Endothelial cell of umbilical vein (primary cell): ENCODE measurements around the gene BZW2. TPM values are rescaled to one million over a fixed set of nuclear protein-coding genes. Genes with fewer than 3 reads are reported as not detected.

ENCODE experiments used
- BruUV-seq: library from RNA; stranded (reverse); fragments of 400-500 nt; replicated peaks from 2 replicates; lab custom pipeline; 2021; lab: Mats Ljungman, UMichigan
- CTCF ChIA-PET: fragments of 300-600, 350-600 bp; sonication (Branson Sonifier 250); formaldehyde crosslinking; loops from one replicate; lab custom pipeline; 2021; ENCODE audit warnings: antibody characterized with exemption, inconsistent platforms; lab: Charles Lee
- POLR2A ChIA-PET: fragments of 300-600, 350-600 bp; sonication (Branson Sonifier 250); formaldehyde crosslinking; loops from one replicate; lab custom pipeline; 2021; ENCODE audit warnings: antibody characterized with exemption, inconsistent platforms; lab: Charles Lee
- DNase-seq: peaks from one replicate; pipeline ENCODE4 v3.0.0-alpha.2; 2011; ENCODE audit warnings: low read depth, low spot score
- FAIRE-seq: peaks from 2 replicates; lab custom pipeline; 2011; peaks lifted over from hg19 to GRCh38; lab: Jason Lieb, UNC
- H2AFZ ChIP-seq: 2 replicates; pipeline ENCODE4 v1.6.0; 2012; ENCODE audit warnings: low read depth, low read length, control low read depth, inconsistent platforms
- H3K27ac ChIP-seq: 2 replicates; pipeline ENCODE4 v1.5.1; 2011; ENCODE audit warnings: low read depth, mild to moderate bottlenecking, control low read depth, low read length, moderate library complexity; ENCODE audit not compliant: insufficient read depth
- H3K27me3 ChIP-seq, 2 experiments: 2 replicates each; pipeline versions ENCODE4 v1.6.0 to v1.6.1; 2011; ENCODE audit warnings: low read length in 2 of 2, mixed read lengths in 1 of 2; ENCODE audit not compliant: control insufficient read depth in 2 of 2, insufficient read depth in 2 of 2
- H3K36me3 ChIP-seq, 2 experiments: 2 replicates in 1 of 2; 3 replicates in 1 of 2; pipeline ENCODE4 v1.5.1; 2011; ENCODE audit warnings: low read length in 2 of 2, mild to moderate bottlenecking in 1 of 2, moderate library complexity in 1 of 2; ENCODE audit not compliant: control insufficient read depth in 2 of 2, insufficient read depth in 2 of 2; ENCODE audit errors: extremely low read depth in 1 of 2
- H3K4me1 ChIP-seq: 3 replicates; pipeline ENCODE4 v1.5.1; 2011; ENCODE audit warnings: mild to moderate bottlenecking, low read length; ENCODE audit not compliant: control insufficient read depth, insufficient read depth; ENCODE audit errors: extremely low read depth
- H3K4me2 ChIP-seq: 2 replicates; pipeline ENCODE4 v1.6.1; 2011; ENCODE audit warnings: low read length, control low read depth, mixed read lengths; ENCODE audit not compliant: insufficient read depth
- H3K4me3 ChIP-seq, 3 experiments: fragments of 200-600 bp in 1 of 3; sonication (generic), shearing (Covaris generic) in 1 of 3; replicated peaks in 1 of 3; 2 replicates each; pipeline ENCODE4 v1.5.1; 2011 to 2016; ENCODE audit warnings: control low read depth in 3 of 3, low read length in 3 of 3, mild to moderate bottlenecking in 2 of 3, inconsistent platforms in 1 of 3, low read depth in 1 of 3, moderate library complexity in 1 of 3; ENCODE audit not compliant: insufficient read depth in 1 of 3
- H3K79me2 ChIP-seq: 2 replicates; pipeline ENCODE4 v1.6.0; 2012; ENCODE audit warnings: low read length, inconsistent platforms; ENCODE audit not compliant: control insufficient read depth, insufficient read depth
- H3K9ac ChIP-seq: replicated peaks from 2 replicates; pipeline ENCODE3; 2011; ENCODE audit warnings: low read length, control low read depth; ENCODE audit not compliant: insufficient read depth; ENCODE audit errors: extremely low read depth
- H3K9me1 ChIP-seq: replicated peaks from 3 replicates; pipeline ENCODE4 v1.6.0; 2011; ENCODE audit warnings: mild to moderate bottlenecking, low read length; ENCODE audit not compliant: control insufficient read depth, insufficient read depth; ENCODE audit errors: extremely low read depth
- H3K9me3 ChIP-seq: replicated peaks from 2 replicates; pipeline ENCODE4 v1.5.1; 2012; ENCODE audit warnings: low read length, inconsistent platforms; ENCODE audit not compliant: control insufficient read depth, insufficient read depth
- H4K20me1 ChIP-seq: replicated peaks from 2 replicates; pipeline ENCODE3; 2011; ENCODE audit warnings: mild to moderate bottlenecking, low read length; ENCODE audit not compliant: control insufficient read depth, insufficient read depth; ENCODE audit errors: extremely low read depth
- CTCF ChIP-seq, 2 donors: IDR thresholded peaks; 1 replicate in 1 of 2; 2 replicates in 1 of 2; pipeline ENCODE4 v1.5.1; 2011; ENCODE audit warnings: low read length in 2 of 2, mild to moderate bottlenecking in 2 of 2, moderate library complexity in 2 of 2, control low read depth in 1 of 2, inconsistent platforms in 1 of 2, low read depth in 1 of 2; ENCODE audit not compliant: insufficient read depth in 1 of 2; ENCODE audit errors: extremely low read depth in 1 of 2
- EZH2 ChIP-seq: IDR thresholded peaks from 2 replicates; pipeline ENCODE4 v1.6.1; 2012; ENCODE audit warnings: borderline replicate concordance, low read depth, mild to moderate bottlenecking, moderate library complexity, low read length, inconsistent platforms; ENCODE audit not compliant: severe bottlenecking
- FOS ChIP-seq: IDR thresholded peaks from 2 replicates; pipeline ENCODE4 v1.6.1; 2011; ENCODE audit warnings: mild to moderate bottlenecking, low read length, moderate library complexity, borderline replicate concordance; ENCODE audit not compliant: insufficient read depth
- GATA2 ChIP-seq: IDR thresholded peaks from 2 replicates; pipeline ENCODE4 v1.7.0; 2011; ENCODE audit warnings: low read depth, mild to moderate bottlenecking, moderate library complexity, mixed read lengths, low read length; ENCODE audit not compliant: insufficient read length, insufficient read depth
- JUN ChIP-seq: IDR thresholded peaks from 2 replicates; pipeline ENCODE4 v1.6.1; 2011; ENCODE audit warnings: borderline replicate concordance, low read depth; ENCODE audit not compliant: insufficient read length, insufficient read depth
- MAX ChIP-seq: IDR thresholded peaks from 2 replicates; pipeline ENCODE4 v1.6.1; 2011; ENCODE audit not compliant: insufficient read depth, insufficient read length
- MYC ChIP-seq: IDR thresholded peaks from one replicate; pipeline ENCODE4 v1.6.1; 2011; ENCODE audit warnings: mild to moderate bottlenecking, low read depth, low read length
- POLR2A ChIP-seq: IDR thresholded peaks from 2 replicates; pipeline ENCODE4 v1.6.1; 2012; ENCODE audit warnings: low read depth, mild to moderate bottlenecking, control low read depth, low read length
- POLR2AphosphoS5 ChIP-seq: IDR thresholded peaks from 2 replicates; pipeline ENCODE4 v1.6.1; 2012; ENCODE audit warnings: low read depth, mild to moderate bottlenecking, control low read depth, low read length, moderate library complexity; ENCODE audit not compliant: insufficient read depth
- dilution Hi-C: fragments of 300-500 bp; cut with MboI; formaldehyde crosslinking; loops from one replicate; pipeline ENCODE4 v1.15.0; 2019; ENCODE audit warnings: low sequenced_read_pairs; ENCODE audit not compliant: extremely low pct_ligation_motif_present
- intact Hi-C: fragments of 100-400 bp; cut with micrococcal nuclease; formaldehyde crosslinking; loops from one replicate; pipeline ENCODE4 v1.10.0; 2022
- polyA plus RNA-seq, 4 experiments: library from polyadenylated mRNA; depleted of rRNA in 3 of 4; stranded (reverse) in 3 of 4; unstranded in 1 of 4; fragments of >200 nt; gene quantifications; 2 replicates each; pipeline versions ENCODE4 v1.2.1 to v1.2.3, GENCODE V29; 2011 to 2012; ENCODE audit warnings: missing spikeins in 1 of 4
- total RNA-seq: library from RNA; stranded (reverse); gene quantifications from 2 replicates; pipeline ENCODE4 v1.2.3, GENCODE V29; 2021

BZW2 gene
- total and polyA plus RNA-seq, 2 donors (not counting 3 experiments of a cell fraction or from before 2014, with no cell fraction given) = 39.7 to 106 TPM

GRCh38 chr7:16724344-16724743, 78.4 kb downstream of the BZW2 start:
- H3K27me3 ChIP-seq = no peaks in the 10 kb centered on the region
- no peaks in the 10 kb centered on the region for H3K4me1 ChIP-seq
- FAIRE-seq (no peak), DNase-seq (no peak)
- dilution Hi-C loops (no loop called here), intact Hi-C loops (no loop called here)
- no peak overlapping the region for H2AFZ ChIP-seq
- no peaks in the 10 kb centered on the region for H3K36me3 ChIP-seq
- TF ChIP-seq MAX = no peak
- TF ChIP-seq MYC = no peak
- no peak for TF ChIP-seq POLR2AphosphoS5
- TF ChIP-seq JUN = no peak
- no peak for TF ChIP-seq FOS
- no peak for TF ChIP-seq CTCF (IDR thresholded peaks at IDR 0.05; ENCODE audit: extremely low read depth in 1 of 2, insufficient read depth in 1 of 2, low read depth in 1 of 2, low read length in 2 of 2)
- TF ChIP-seq POLR2A = no peak
- no peak for TF ChIP-seq EZH2
- no peak for TF ChIP-seq GATA2
- no peaks in the 10 kb centered on the region for H4K20me1 ChIP-seq
- H3K4me3 ChIP-seq = no peak overlapping the region
- H3K9me3 ChIP-seq = no peaks in the 10 kb centered on the region
- CTCF ChIA-PET = no interaction called here
- POLR2A ChIA-PET = no interaction called here
- no peak overlapping the region for H3K27ac ChIP-seq
- H3K79me2 ChIP-seq = no peaks in the 10 kb centered on the region
- H3K9ac ChIP-seq = no peak overlapping the region
- H3K9me1 ChIP-seq = no peaks in the 10 kb centered on the region
- no TSS peak for BruUV-seq
- no peak overlapping the region for H3K4me2 ChIP-seq
